HG03432 (cell line): ENCODE measurements around the gene RAB11FIP4.

Experiments used
- ATAC-seq: cut with Tn5 transposase; IDR thresholded peaks from one replicate; pipeline ENCODE4 v1.9.1; 2021; ENCODE audit warnings: mild to moderate bottlenecking, moderate library complexity; ENCODE audit not compliant: unreplicated experiment

Gene RAB11FIP4

GRCh38 chr17:31386542-31387075 lies 4.9 kb upstream of the RAB11FIP4 start:
- no peak for ATAC-seq

- ATAC-seq: no peak
Measured at GRCh38 chr17:31387438-31387837, 4.0 kb upstream of the RAB11FIP4 start.

- ATAC-seq: no peak
Measured at GRCh38 chr17:31388351-31388750, 3.1 kb upstream of the RAB11FIP4 start.

- no peak for ATAC-seq
Measured at GRCh38 chr17:31388770-31389656, 2.5 kb upstream of the RAB11FIP4 start.

- ATAC-seq: no peak
Measured at GRCh38 chr17:31389657-31390381, 1.7 kb upstream of the RAB11FIP4 start.

- ATAC-seq: no peak
Measured at GRCh38 chr17:31390426-31390747, 1.1 kb upstream of the RAB11FIP4 start.

GRCh38 chr17:31390748-31391495 lies 553 bp upstream of the RAB11FIP4 start:
- no peak for ATAC-seq

- no peak for ATAC-seq
Measured at GRCh38 chr17:31392002-31392855, 754 bp downstream of the RAB11FIP4 start.

GRCh38 chr17:31392856-31393748 lies 1.6 kb downstream of the RAB11FIP4 start:
- ATAC-seq: no peak

GRCh38 chr17:31393749-31394146 lies 2.3 kb downstream of the RAB11FIP4 start:
- no peak for ATAC-seq

GRCh38 chr17:31394544-31394943 lies 3.1 kb downstream of the RAB11FIP4 start:
- ATAC-seq: no peak

GRCh38 chr17:31397256-31397939 lies 5.9 kb downstream of the RAB11FIP4 start:
- ATAC-seq: no peak

- ATAC-seq: no peak
Measured at GRCh38 chr17:31398381-31399311, 7.2 kb downstream of the RAB11FIP4 start.

- ATAC-seq: no peak
Measured at GRCh38 chr17:31400481-31400950, 9.0 kb downstream of the RAB11FIP4 start.

- no peak for ATAC-seq
Measured at GRCh38 chr17:31401456-31402254, 10.2 kb downstream of the RAB11FIP4 start.

- no peak for ATAC-seq
Measured at GRCh38 chr17:31404028-31404949, 12.8 kb downstream of the RAB11FIP4 start.
